Mucosa of gallbladder (tissue), 1 donor: ENCODE results near the gene LINGO4. TPM values are rescaled to one million over a fixed set of nuclear protein-coding genes. Genes with fewer than 3 reads are reported as not detected.

Experiments used
- DNase-seq: peaks from one replicate; pipeline ENCODE4 v3.0.0-alpha.2; 2020; ENCODE audit warnings: low spot score
- total RNA-seq: library from RNA; stranded (reverse); gene quantifications from one replicate; pipeline ENCODE4 v1.2.1, GENCODE V29; 2021
- donor health status: DM: no; HTN: no; CAD: no.

LINGO4 gene, protein sequence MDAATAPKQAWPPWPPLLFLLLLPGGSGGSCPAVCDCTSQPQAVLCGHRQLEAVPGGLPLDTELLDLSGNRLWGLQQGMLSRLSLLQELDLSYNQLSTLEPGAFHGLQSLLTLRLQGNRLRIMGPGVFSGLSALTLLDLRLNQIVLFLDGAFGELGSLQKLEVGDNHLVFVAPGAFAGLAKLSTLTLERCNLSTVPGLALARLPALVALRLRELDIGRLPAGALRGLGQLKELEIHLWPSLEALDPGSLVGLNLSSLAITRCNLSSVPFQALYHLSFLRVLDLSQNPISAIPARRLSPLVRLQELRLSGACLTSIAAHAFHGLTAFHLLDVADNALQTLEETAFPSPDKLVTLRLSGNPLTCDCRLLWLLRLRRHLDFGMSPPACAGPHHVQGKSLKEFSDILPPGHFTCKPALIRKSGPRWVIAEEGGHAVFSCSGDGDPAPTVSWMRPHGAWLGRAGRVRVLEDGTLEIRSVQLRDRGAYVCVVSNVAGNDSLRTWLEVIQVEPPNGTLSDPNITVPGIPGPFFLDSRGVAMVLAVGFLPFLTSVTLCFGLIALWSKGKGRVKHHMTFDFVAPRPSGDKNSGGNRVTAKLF
- total RNA-seq = 0.09 TPM

DNA sequence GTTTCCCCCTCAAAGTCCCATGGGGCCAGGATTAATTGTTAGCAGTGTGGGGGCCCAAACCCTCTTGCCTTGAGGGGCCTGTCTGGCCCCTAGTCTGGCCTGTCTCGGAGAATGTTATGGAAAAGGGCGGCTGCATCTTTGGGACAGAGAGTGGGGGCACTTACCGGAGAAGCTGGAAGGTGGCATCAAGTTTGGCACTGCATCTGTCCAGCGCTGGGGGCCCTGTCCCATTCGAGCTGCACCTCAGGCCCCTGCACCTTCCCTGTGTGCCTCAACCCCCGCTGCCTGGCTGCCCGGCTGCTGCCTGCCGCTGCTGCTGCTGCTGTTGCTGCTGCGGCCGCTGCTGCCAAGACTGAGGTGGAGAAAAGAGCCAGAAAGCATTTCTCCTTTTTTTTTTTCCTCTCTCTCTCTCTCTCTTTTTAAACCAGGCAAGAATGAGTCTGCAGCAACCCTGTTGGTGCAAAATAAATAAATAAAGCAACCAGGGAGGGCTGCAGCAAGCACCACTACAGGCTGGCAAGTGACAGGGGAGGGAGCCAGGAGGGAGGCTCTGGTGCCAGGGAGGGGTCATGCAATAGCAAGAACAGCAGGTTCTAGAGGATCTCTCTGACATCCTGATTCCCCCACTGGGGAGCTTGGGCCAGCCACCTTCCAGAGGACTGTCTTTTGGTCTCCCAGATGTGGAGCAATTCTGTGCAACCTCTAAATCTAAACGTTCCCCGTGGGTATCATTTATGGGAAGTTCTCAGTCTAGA is at the start of gene LINGO4:
Gene LINGO4, minus strand, starts transcription at position 354 of the 755 bp plus-strand sequence. CDS start 2,715 bp downstream, outside the sequence.
- DNase-seq = no peak

DNA sequence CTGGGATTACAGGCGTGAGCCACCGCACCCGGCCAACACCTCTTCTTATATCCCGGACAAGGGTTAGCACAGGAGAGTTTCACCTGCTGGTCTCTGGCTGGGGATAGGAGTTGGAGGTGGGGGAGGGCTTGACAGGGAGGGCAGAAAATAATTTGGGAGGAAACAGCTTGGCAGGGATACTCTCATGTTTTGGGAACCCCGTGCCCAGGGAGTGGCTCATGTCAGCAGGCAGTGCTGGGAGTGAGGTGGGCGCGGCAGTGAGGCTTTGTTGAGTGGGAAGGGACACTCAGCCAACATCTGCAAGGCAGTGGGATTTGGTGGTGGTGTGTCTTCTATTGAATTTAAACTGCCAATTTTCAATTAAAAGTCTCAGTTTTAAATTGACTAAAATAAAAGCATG is 49.4 kb upstream of the LINGO4 start:
- no peak for DNase-seq

DNA sequence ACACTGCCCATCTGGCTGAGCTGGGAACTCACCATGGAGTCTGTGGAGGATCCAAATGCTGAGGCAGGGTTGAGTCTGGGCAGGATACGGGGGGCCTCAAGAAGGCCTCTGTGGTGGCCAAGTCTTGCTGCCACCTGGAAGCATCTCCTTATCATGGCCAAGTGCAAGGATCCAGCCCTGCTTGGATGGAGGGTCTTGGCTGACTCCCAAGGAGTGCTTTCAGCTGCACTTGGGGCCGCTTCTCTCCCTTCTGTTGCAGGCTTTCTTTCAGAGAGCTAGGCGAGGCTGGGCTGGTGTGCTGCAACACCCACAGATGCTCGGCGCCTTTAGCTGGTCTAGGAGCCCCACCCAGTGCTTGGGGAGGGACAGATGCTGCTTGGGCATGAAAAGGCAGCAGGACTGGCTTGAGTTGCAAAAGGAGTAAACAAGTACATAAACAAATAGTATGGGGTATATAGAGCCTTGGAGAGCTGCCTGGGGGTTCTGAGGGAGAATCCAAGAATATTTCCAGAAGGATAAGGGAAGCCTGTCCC is 48.3 kb upstream of the LINGO4 start, which contains the start of gene THEM5:
Gene THEM5, minus strand, starts transcription at position 302 of the 533 bp plus-strand sequence. Its CDS starts 147 bp downstream, at position 155.
- no peak for DNase-seq

DNA sequence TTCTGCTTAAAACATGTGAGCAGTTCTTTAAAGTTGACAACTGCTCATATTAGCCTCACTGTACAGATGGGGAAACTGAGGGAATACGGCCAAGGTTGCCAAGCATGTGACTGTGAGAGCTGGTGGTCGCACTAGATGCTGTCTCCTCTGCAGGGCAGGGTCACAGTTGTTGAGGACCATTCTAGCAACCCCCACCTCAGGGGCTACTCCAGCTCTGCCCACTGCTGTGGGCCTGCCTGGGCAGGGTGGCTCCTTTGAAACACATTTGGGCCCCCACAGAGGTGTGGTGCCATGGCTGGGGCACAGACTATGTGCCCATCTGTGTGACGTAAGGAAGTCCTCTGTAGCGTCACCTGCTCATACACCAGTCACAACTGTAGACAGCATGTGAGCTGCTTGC is 47.5 kb upstream of the LINGO4 start:
- DNase-seq = no peak

DNA sequence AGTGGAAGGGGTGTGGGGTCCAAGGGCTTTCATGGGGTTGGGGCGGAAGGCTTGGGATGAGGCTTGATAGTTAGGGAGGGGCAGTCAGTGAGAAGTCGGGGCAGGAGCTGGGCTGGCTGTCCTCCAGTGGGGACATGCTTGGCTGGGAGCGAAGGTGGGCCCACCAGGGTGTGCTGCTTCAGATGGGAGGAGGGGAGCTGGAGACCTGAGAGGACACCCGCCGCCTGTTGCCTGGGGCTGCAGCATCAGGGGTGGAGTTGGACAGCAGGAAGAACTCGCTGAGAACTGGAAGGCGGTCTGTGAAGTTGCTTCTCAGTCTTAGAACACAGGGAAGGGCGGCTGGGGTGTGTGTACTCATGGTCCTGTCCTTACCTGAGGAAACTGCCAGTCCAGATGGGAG is 46.7 kb upstream of the LINGO4 start:
- no peak for DNase-seq

DNA sequence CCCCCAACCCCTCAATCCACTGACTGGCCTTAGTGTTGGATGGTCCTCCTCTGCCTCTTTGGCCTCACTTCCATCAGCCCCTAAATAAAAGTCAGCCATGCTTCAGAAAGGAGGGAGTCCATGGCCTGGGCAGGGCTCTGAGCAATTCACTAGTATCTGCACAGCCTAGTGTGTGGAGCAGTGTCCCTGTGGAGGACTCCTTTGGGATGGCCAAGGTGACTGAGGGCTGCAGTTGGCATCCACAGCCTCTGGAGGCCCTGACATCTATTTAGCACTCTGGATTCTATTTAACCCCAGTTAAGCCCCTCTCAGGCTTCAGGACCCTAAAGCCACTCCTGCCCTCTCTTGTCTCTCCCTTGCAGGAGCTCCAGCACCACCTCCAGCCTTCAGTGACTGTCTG is 44.7 kb upstream of the LINGO4 start:
- no peak for DNase-seq

DNA sequence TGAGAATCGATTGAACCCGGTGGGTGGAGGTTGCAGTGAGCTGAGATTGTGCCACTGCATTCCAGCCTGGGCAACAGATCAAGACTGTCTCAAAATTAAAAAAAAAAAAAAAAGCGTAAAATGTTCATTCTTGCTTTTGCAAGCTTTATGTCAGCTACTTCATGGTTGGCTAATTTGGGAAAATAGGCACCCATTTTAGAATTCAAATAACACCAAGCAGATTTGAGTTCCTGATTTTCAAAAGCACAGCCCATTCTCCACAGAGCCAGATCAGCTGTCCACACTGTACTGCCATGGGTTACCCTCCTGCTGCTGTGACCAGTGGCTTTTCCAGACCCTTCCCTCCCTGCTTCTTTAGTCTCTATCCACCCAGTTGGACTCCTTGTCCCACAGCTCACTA is 43.9 kb upstream of the LINGO4 start:
- DNase-seq = no peak

DNA sequence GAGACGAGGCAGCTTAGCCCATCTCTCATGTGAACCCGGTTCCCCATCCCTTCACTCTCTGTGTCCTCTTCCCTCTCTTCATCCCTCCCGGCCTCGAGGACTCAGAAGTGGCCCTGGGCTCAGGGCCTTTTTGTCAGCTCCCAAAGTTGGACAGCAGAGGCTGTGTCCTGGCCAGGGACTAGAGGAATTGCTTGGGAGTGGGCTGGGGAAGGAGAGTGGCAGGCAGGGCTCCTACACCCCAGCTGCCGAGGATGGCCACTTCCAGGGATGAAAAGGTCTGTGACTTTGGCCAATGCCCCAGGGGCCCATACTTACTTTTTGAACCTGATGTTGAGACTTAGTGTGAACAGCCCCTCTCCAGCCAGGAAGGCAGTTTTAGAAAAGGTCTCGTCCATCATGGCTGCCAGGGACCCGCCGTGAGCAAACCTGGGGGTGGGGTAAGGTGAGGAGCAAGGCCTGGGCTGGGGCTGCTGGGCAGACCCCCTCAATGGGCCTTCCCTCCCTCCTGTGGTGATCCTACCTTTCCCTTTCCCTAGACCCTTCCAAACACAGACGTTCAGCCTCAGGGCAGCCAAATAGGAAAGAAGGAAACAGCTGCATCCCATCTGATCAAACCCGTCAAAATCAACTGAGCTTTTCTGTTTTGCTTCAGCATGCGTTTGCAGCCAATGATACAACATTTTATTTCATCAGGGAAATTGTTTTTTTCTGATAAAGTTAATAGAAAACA is 42.8 kb upstream of the LINGO4 start:
- DNase-seq = no peak

DNA sequence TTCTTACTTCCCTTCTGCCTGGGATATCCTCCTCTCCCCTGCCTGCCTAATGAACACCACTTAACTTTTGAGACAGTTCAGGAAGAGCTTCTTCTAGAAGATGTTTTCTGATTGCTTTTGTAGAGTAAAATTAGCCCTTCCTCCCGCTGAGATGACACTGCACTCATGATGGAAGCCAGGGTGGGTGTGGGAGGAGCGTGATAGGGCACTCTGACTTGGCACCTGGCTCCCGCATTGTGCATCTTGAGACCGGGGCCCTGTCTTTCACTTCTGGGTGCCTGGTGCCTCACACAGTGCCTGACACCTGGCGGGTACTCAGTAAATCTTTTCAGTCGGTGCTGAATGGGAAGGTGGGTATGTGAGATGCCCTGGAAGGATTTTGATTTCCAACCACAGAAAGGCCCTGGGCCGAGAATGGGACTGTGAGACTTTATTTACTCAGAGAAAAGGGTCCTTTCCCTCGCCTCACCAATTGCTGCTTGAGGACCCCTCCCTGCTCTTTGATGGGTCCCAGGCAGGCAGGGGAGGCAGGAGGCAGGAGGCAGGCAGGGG is 41.5 kb upstream of the LINGO4 start:
- no peak for DNase-seq

DNA sequence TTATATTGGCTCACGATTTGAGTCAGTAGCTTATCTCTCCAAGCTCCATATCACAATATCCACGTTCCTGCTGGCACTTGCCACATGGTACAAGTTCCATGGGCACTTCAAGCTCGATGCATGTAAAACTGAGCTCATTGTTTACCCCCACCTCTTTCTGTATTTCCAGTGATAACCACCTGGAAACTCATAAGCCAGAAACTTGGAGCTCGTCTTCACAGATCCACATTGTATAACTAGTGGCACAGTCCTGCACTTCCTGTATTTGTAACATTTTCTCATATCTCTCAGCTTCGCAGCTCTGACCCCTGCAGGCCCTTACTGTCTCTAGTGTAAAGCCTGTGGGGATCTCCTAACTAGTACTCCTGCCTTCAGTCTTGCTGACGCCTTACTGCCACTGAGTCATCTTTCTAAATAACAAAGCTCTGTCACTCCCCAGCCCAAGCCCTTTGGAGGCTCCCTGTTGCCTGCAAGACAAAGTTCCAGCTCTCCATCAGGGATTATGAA is 40.9 kb upstream of the LINGO4 start:
- DNase-seq = no peak

DNA sequence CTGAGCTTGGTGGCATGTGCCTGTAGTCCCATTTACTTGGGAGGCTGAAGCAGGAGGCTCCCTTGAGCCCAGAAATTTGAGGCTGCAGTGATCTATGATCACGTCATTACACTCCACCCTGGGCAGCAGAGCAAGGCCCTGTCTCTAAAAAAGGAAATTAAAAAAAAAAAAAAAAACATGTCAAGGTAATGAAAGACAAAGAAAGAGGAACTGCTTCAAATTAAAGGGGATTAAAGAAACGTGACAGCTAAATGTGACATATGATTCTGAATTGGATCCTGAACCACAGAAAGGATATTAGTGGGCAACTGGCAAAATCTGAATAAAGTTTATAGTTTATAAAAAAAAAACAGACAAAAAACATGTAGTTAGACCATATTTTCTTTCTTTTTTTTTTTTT is 38.2 kb upstream of the LINGO4 start:
- no peak for DNase-seq

DNA sequence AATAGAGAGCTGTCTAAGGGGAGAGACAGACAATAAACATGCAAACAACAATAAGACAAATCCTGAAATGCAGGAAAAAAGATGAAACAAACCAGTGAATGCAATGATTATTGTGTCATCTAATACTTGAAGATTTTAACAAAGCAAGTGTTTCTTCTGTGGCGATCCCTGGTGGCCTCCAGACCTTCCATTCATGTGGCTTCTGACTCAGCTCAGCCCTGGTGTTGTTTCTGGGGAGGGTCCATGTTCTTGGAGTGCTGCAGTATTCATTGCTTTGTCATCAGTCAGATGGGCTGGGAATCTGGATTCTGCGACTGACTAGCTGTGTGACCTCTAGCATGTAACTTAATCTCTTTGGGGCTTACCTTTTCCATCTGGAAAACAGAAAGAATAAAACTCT is 35.9 kb upstream of the LINGO4 start:
- DNase-seq = no peak

DNA sequence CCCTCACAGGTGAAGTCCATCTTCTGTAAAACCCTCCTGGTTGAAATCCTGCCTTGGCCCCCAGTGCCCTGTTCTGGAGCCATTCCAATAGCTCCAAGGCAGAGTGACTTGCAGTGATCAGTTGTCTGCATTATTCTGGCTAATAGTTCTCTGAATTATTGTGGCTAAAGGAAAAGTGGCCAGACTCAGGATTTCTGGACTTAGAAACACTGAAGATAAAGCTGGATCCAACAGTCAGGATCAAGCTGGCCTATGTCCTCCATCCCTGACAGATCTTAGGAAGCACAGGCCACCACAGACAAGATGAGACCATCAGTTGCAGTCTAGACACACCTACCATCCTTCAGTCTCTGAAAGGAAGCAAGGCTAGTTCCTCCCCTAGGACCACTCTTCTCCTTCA is 35.2 kb upstream of the LINGO4 start:
- DNase-seq = no peak

DNA sequence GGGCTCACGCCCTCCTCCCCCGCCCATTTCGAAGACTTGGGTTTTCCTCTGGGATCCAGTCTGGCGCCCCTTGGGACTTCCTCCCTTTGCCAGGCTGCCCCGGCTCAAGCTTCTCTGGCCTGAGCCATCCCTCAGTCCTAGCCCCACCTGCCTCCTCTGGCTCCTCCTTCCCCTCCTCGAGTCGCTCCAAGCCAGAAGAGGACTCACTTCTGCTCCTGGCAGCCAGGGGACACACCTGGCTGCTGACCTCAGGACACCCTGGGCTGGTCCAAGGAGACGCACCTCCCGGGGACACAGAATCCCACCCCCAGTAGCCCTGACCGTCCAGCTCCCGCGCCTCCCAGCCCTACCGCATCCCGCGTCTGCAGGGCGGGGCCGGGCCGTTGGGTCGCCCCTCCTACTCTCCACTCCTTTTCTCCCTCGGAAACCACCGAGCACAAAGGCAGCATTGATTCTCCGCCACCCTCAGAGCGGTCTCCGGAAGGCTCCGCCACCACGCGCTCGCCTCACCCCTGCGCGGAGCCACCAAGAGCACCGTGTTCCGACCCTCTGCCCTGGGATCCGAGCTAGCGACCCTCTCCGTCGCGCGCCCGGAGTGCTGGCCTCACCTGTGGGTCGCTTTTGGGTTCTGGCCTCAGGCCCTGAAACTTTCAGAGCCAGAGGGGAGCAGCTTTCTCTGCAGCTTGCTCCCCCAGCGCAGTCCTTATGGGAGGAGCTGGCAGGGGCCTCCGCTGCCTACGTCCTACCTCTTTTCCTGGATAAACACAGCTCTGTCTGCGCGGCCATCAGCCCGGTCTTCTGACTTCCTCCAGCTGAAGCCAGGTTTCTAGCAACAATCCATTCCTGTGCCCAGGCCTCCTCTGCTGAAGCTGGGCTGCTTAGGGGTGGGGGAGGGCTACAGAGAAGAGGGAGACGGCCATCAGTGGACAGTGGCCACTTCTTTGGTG is 34.5 kb upstream of the LINGO4 start, which contains the start of gene C2CD4D:
Gene C2CD4D, minus strand, starts transcription at position 364 of the 947 bp plus-strand sequence. CDS start 831 bp downstream, outside the sequence.
- peak; percentile 76 for DNase-seq

DNA sequence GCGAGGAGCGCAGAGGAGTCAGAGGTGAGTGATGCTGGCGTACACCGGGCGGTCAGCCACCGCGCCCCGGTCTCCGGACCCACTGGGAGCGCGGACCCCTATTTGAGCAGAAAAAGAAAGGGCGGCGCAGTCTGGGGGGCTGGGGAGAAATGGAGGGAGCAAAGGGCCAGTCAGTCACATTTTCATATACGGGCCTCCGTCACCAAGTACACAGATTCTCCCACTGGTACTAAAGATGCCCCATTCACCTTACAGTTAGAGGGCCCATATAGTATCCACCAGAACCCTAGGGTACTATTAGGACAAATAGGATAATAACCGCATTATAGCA is 33.8 kb upstream of the LINGO4 start:
- no peak for DNase-seq

DNA sequence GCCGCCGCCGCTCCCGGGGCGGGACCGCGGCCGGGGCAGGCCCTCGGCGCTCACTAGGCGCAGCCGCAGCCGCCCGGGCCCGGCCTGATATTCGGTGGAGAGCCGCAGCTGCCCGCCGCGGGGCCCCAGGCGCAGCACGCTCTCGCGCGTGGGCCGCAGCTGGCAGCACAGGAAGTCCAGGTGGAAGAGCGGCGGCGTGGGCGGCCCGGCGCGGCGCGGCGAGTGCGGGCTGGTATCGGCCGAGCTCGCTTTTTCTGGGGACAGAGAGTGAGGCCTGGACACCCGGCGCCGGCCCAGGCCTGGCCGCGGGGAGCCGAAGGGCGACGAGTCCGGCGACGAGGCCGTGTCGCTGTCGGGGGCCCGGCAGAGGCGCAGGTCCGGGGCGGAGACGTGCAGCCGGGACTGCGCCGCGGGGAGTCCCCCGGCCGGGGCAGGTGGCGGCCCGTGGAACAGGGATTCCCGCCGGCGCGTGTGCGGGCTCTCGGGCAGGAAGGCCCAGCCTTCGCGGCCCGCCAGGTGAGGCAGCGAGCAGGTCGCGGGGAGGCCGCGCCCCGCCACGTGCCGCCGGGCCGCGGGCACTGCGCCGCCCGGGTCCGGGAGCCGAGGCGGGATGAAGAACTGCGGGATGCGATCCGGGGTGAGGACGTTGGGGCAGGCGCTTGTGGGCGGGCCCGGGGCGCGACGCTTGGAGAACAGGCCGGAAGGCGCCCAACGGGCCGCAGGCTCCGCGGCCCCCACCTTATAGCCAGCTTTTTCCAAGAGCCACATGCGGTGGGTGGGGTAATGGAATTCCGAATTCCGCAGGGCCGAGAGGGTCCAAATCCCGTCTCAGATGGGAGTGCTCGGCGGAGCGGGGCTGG is 33.2 kb upstream of the LINGO4 start:
- DNase-seq = no peak

DNA sequence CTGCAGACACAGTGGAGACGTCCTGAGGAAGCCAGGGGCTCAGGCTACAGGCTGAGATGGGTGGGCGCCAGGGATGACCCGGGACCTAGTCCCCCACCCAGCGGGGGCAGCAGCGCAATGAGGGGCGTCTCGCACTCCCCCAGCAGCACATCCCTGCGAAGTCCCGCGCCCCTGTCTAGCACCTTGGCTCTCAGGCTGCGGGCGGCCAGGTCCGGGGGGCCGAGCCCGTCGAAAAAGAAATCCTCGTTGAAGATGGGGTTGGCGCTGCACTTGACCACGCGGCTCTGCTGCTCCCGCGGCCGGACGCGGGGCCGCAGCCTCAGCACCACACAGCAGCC is 32.6 kb upstream of the LINGO4 start:
- no peak for DNase-seq

DNA sequence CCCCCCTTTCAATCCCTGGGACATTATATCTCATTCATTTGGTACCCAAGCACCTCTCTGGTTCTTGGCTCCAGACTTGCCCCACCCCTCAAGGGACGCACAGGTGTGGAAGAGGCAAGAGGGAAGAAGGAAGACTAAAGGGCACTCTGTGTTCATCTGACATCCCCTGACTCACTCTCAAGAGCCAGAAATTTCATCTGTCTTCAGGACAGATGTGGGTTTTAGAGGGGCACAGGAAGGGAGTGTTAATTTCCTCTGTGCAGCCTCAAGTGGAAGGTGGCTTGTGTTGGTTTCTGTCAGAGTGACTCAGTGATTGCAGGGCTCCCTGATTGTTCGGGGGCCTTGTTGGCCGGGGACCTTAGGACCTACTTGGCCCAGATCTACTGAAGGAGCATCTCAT is 32.0 kb upstream of the LINGO4 start:
- DNase-seq = no peak

DNA sequence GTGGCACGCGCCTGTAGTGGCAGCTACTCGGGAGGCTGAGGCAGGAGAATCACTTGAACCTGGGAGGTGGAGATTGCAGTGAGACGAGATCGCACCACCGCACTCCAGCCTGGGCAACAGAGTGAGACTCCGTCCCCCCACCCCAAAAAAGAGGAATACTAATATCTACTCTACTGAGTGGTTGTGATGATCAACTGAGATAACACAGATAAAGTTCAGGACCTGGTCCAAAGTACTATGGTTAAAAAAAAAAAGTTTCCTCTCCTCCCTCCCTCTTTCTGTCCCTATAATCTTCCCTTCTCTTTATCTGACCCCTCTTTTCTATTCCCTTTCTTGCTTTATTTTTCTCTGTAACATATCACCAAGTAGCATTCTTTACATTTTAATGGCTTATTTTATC is 30.4 kb upstream of the LINGO4 start:
- no peak for DNase-seq
